ENCODE measurements around the gene MAP3K20. TPM values are rescaled to one million over a fixed set of nuclear protein-coding genes. Genes with fewer than 3 reads are reported as not detected.

MAP3K20 gene
- total and polyA plus RNA-seq, 2 of the 4 experiments (the other 2 are of a cell fraction) = 27.5 to 84.4 TPM

DNA sequence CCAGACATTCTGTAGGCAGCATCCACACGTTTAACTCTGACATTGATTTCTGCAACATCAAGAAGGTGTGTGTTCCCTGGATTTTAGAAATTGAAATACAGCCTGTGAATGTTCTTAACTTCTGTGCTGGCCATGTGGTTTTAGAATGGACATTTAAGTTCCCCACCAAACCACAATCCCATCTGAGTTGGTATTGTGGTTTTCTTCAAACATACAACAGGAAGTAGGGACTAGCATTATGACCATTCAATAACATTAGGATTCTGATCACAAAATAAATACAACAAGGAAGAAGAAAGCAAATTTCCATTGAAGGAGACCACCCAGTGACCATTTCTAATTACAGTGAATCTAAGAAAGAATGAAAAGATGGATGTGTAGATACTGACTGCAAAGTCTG is 51.2 kb downstream of the MAP3K20 start:
- no peak overlapping the region for H3K4ac ChIP-seq (ENCODE audit: low read depth, low read length)
- ChIA-PET CTCF (interaction anchor here (0.9 kb wide), 1 partner anchor 99 kb away, joined by 3 read pairs; no protein-coding TSS in a partner anchor), POLR2A (ENCODE audit: unreplicated experiment) (no interaction called here)
- H3K79me1 ChIP-seq (ENCODE audit: low read depth in 1 of 2, low read length in 2 of 2) = peaks cover 33 to 61% of the 10 kb centered on the region in 2 experiments
- no peak overlapping the region for H4K8ac ChIP-seq (ENCODE audit: low read depth in 2 of 2, low read length in 2 of 2)
- H3K9ac ChIP-seq (ENCODE audit: low read depth, low read length) = no peak overlapping the region
- DNase-seq (peak; percentile 62), ATAC-seq (ENCODE audit: low read depth) (no peak)
- no peak overlapping the region for H4K5ac ChIP-seq (ENCODE audit: low read depth, low read length)
- no peak overlapping the region for H3K4me3 ChIP-seq (ENCODE audit: insufficient read depth, low read depth, low read length)
- H3K4me1 ChIP-seq (ENCODE audit: control insufficient read depth, insufficient read depth, low read length) = peaks cover 18% of the 10 kb centered on the region
- no peaks in the 10 kb centered on the region for H3K27me3 ChIP-seq (ENCODE audit: control insufficient read depth, insufficient read depth, low read length)
- dilution Hi-C loops (cut with HindIII; ENCODE audit: low sequenced_read_pairs, unreplicated experiment) = no loop called here
- no peak overlapping the region; the same call in 1 of the 2 replicates for H3K18ac ChIP-seq (ENCODE audit: low read depth, low read length)
- H2BK5ac ChIP-seq (ENCODE audit: low read depth, low read length, poor library complexity, severe bottlenecking) = no peak overlapping the region
- no peaks in the 10 kb centered on the region for H4K20me1 ChIP-seq (ENCODE audit: insufficient read depth, low read length)
- BruUV-seq (replicated peaks) = no TSS peak
- H3K9me1 ChIP-seq (ENCODE audit: insufficient read depth, low read length) = peaks cover 10% of the 10 kb centered on the region
- no peak overlapping the region for H3K27ac ChIP-seq (ENCODE audit: insufficient read depth, low read length)
- WGBS, 2 experiments (ENCODE audit: extremely low coverage in 2 of 2, insufficient read length in 1 of 2) = no CpG with 5 or more reads among the region's 1 CpG
- no peak overlapping the region for H2AK5ac ChIP-seq (ENCODE audit: low read depth, low read length)
- no peak overlapping the region for H3K23ac ChIP-seq (ENCODE audit: low read depth, low read length)
- peak overlapping the region; percentile 50; the same call in 1 of the 2 replicates for H3K14ac ChIP-seq (replicated peaks; ENCODE audit: low read depth, low read length)
- H3K36me3 ChIP-seq (ENCODE audit: control insufficient read depth, insufficient read depth, low read length) = no peaks in the 10 kb centered on the region; the same call in 1 of the 2 replicates
- no peak overlapping the region for H2BK15ac ChIP-seq (ENCODE audit: low read depth, low read length)
- H3K4me2 ChIP-seq (ENCODE audit: low read depth, low read length) = no peak overlapping the region
- intact Hi-C loops (cut with micrococcal nuclease) = no loop called here
- H3K56ac ChIP-seq (ENCODE audit: extremely low read depth, insufficient read depth, low read length) = no peak overlapping the region
- no peak overlapping the region for H2BK20ac ChIP-seq (ENCODE audit: low read depth, low read length)
- H2AFZ ChIP-seq (replicated peaks; ENCODE audit: low read length, poor library complexity) = no peak overlapping the region
- no peak overlapping the region for H2BK120ac ChIP-seq (ENCODE audit: low read depth, low read length)
- H2AK9ac ChIP-seq (replicated peaks; ENCODE audit: low read depth, low read length, poor library complexity) = no peak overlapping the region
- in situ Hi-C loops (cut with MboI; ENCODE audit: low sequenced_read_pairs) = no loop called here
- H4K91ac ChIP-seq (ENCODE audit: insufficient read depth, low read depth, low read length) = no peak overlapping the region
- TF ChIP-seq, protein P1, sequence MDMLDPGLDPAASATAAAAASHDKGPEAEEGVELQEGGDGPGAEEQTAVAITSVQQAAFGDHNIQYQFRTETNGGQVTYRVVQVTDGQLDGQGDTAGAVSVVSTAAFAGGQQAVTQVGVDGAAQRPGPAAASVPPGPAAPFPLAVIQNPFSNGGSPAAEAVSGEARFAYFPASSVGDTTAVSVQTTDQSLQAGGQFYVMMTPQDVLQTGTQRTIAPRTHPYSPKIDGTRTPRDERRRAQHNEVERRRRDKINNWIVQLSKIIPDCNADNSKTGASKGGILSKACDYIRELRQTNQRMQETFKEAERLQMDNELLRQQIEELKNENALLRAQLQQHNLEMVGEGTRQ (IDR thresholded peaks at IDR 0.05; ENCODE audit: low read depth, low read length) = no peak
- TF ChIP-seq, protein P2, sequence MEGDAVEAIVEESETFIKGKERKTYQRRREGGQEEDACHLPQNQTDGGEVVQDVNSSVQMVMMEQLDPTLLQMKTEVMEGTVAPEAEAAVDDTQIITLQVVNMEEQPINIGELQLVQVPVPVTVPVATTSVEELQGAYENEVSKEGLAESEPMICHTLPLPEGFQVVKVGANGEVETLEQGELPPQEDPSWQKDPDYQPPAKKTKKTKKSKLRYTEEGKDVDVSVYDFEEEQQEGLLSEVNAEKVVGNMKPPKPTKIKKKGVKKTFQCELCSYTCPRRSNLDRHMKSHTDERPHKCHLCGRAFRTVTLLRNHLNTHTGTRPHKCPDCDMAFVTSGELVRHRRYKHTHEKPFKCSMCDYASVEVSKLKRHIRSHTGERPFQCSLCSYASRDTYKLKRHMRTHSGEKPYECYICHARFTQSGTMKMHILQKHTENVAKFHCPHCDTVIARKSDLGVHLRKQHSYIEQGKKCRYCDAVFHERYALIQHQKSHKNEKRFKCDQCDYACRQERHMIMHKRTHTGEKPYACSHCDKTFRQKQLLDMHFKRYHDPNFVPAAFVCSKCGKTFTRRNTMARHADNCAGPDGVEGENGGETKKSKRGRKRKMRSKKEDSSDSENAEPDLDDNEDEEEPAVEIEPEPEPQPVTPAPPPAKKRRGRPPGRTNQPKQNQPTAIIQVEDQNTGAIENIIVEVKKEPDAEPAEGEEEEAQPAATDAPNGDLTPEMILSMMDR (conservative IDR thresholded peaks at IDR 0.05; ENCODE audit: low read depth, low read length) = no peak
- no peak for TF ChIP-seq POLR2A (IDR thresholded peaks at IDR 0.05; ENCODE audit: low read depth, low read length)
- TF ChIP-seq RCOR1 (IDR thresholded peaks at IDR 0.05; ENCODE audit: insufficient replicate concordance, low read length) = no peak
- TF ChIP-seq RAD21 (IDR thresholded peaks at IDR 0.05; ENCODE audit: low read length) = no peak
- no peak for TF ChIP-seq MXI1 (IDR thresholded peaks at IDR 0.05; ENCODE audit: borderline replicate concordance, low read depth, low read length)
- no peak for TF ChIP-seq MAZ (IDR thresholded peaks at IDR 0.05; ENCODE audit: borderline replicate concordance, low read depth, low read length)
- no peak for TF ChIP-seq MAFK (IDR thresholded peaks at IDR 0.05; ENCODE audit: low read depth, low read length)
- TF ChIP-seq NFE2L2 (IDR thresholded peaks at IDR 0.05; ENCODE audit: low read depth, low read length) = no peak
- TF ChIP-seq, protein P3, sequence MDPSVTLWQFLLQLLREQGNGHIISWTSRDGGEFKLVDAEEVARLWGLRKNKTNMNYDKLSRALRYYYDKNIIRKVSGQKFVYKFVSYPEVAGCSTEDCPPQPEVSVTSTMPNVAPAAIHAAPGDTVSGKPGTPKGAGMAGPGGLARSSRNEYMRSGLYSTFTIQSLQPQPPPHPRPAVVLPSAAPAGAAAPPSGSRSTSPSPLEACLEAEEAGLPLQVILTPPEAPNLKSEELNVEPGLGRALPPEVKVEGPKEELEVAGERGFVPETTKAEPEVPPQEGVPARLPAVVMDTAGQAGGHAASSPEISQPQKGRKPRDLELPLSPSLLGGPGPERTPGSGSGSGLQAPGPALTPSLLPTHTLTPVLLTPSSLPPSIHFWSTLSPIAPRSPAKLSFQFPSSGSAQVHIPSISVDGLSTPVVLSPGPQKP (IDR thresholded peaks at IDR 0.05; ENCODE audit: borderline replicate concordance, low read depth, low read length) = no peak
- TF ChIP-seq RFX5 (IDR thresholded peaks at IDR 0.05; ENCODE audit: low read depth, low read length) = no peak
- no peak for TF ChIP-seq CHD1 (IDR thresholded peaks at IDR 0.05; ENCODE audit: low read depth, low read length)
- TF ChIP-seq SMC3 (IDR thresholded peaks at IDR 0.05; ENCODE audit: low read depth, low read length) = no peak
- TF ChIP-seq CEBPB (IDR thresholded peaks at IDR 0.05; ENCODE audit: low read depth, low read length) = no peak
- no peak for TF ChIP-seq FOS (IDR thresholded peaks at IDR 0.05; ENCODE audit: low read depth, low read length)
- TF ChIP-seq BHLHE40 (IDR thresholded peaks at IDR 0.05; ENCODE audit: low read depth, low read length) = no peak
- H3K9me3 ChIP-seq (ENCODE audit: control insufficient read depth, insufficient read depth, low read length) = no peaks in the 10 kb centered on the region
